NCI-H2107 (cell line): ENCODE measurements around the gene AKR1B1.

Experiments
- DNase-seq: peaks from one replicate; lab custom pipeline; 2025; lab: John Stamatoyannopoulos, UW

AKR1B1 gene

DNA sequence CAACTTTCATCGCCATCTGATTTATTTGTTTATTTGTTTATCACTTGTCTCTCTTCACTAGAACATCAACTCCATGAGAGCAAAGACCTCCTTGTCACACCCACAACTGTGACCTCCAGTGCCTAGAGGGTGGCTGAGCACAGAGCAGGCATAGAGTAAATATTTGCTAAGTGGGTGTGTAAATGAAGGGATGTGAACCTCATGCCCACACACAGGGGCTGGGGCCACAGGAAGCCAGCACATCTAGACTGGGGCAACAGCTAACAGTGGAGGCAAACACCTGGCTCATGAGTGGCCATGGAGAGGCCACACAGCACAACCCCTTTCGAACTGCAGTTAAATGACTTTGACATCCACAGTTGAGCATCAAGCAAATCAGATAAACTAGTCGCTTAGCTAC lies 39.8 kb downstream of the AKR1B1 start:
- DNase-seq, result no peak

GRCh38 chr7:134415700-134416099 lies 43.2 kb downstream of the AKR1B1 start:
- no peak for DNase-seq

DNA sequence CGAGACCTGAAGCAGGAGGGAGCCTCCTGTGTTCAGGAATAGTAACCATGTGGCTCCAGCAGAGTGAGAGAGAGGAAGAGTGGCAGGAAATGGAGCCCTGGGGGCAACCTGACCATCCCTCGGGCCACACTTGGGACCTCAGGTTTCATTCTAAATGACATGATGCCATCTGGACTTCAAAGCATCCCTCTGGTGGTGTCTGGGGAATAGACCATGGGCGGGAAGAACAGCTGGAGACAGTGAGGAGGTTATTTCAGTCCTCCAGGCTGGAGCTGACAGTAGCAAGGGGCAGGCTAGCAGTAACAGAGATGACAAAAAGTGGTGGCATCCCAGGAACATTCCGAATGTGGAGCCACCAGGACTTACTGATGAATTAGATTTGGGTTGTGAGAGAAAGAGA lies 44.8 kb downstream of the AKR1B1 start:
- DNase-seq, result no peak

DNA sequence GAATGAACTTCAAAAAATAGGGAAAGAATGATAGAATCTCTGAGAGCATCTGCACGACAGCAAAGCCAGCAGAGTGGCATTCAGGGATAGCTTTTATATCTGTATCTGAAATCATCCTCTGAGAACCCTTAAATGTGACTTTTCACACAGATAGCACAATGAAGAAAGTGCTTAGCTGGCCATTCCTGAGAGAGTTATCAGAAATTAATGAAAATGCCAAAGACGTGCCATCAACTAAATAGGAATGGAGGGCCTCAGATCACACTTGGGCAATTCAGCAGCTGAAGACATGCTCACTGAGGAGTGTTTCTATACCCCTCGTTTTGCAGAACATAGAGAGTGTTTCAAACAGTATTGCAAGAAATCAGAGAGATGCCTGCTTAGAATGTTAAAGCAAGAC lies 51.6 kb downstream of the AKR1B1 start:
- DNase-seq, result no peak

DNA sequence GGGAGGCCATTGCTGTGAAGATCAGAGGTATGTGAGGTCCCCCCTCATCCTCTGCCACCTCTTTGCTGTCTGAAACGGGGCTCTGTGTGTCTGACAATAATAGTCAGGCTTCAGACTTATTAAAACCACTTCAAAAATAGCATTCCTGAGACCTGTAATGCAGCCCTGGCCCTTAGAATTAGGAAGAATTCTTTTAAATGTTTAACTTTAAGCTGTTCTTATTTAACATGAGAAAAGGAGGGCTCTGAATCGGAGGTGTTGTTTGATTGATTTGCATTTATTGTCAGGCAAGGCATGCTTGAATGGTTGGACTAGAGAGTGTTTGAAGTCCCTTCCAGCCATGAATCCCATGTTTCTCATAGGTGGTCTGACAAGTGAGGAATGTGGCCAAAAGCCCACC lies 52.5 kb downstream of the AKR1B1 start:
- DNase-seq, result no peak

DNA sequence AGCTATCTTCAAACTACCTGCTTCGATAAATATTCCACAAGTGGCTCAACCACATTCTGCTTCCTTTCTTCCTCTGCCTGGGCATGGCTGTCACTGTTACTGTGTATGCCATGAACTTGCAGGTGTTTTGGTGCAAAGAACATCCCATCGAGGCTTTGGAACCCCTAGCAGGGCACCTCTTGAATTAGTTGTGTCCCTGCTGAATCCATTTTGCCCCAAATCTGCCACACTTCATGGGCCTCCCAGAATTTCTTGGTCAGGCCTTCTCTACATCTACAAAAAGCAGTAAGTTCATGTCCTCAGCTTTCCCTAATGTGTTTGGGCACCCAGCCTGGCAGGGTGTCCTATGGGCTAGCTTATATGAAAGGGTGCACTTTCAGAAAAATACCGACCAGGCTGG lies 53.6 kb downstream of the AKR1B1 start:
- DNase-seq, result no peak

DNA sequence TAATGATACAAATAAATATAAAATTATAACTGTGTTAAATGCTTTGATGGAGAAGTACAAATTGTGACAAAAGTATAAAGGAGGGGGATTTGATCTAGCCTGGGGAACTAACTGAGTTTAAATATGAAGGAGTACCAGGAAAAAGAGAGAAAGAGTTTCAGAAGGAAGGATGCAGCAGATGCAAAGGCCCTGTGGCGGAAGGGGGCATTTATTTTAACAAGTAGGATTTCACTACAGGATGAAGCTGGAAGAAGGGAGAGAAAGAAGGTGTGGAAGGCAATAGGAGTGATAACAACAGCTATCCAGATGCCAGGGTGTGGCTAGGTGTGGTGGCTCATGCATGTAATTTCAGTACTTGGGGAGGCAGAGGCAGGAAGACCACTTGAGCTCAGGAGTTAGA lies 55.8 kb downstream of the AKR1B1 start:
- DNase-seq, result no peak

DNA sequence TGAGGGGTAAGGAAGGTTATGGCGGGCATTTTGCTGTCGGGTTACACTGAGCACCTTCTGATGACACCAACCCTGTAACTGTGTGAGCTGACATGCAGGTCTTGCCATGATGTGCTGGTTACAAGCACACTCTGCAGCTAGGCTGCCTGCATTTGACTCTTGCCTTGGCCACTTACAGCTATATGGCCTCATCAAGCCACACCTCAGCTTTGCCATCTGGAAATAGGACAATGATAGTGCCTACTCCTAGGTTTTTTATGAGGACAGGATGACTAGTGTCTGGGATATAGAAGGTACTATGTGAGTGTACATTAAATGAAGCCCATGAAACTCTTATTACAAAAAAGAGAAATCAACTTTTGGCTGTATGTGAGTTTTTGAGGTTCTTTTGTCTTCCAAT lies 58.0 kb downstream of the AKR1B1 start:
- DNase-seq, result no peak

- DNase-seq, result no peak
Observed at GRCh38 chr7:134396031-134396430, 62.9 kb downstream of the AKR1B1 start.

DNA sequence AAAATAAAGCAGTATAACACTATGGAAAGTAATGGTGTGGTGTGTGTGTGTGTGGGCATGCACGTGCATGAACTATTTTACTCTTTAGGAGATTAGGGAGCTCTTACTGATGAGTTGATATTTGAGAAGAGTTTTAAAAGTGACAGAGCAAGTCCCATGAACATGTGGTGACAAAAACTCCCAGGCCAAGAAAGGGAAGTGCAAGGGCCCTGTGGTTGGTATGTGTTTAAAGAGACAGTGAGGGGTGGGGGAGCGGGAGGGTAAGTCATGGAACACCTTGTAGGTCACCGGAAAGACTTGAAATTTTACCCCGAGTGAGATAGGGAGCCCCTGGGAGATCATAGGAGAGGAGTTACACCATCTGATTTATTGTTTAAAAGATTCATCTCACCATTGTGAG lies 63.3 kb downstream of the AKR1B1 start:
- no peak for DNase-seq

- DNase-seq, result no peak
Observed at GRCh38 chr7:134394056-134394455, 64.8 kb downstream of the AKR1B1 start.
